Smooth muscle cell (in vitro differentiated cells): ENCODE data around the gene LATS2. TPM values are rescaled to one million over a fixed set of nuclear protein-coding genes. Genes with fewer than 3 reads are reported as not detected.

Source experiments
- DNase-seq: peaks from one replicate; lab custom pipeline; 2025; ENCODE audit not compliant: unreplicated experiment; lab: John Stamatoyannopoulos, UW
- H2AFZ ChIP-seq: fragments of 200-600 bp; sonication (generic); 2 replicates; pipeline ENCODE4 v1.6.0; 2016; ENCODE audit warnings: antibody characterized with exemption, low read depth, mild to moderate bottlenecking
- H3F3A ChIP-seq: fragments of 200-600 bp; sonication (generic); 2 replicates; pipeline ENCODE4 v1.6.0; 2017; ENCODE audit warnings: antibody characterized with exemption, low read depth
- H3K27ac ChIP-seq: fragments of 200-600 bp; sonication (generic); 2 replicates; pipeline ENCODE4 v1.5.1; 2016; ENCODE audit warnings: low read depth, mild to moderate bottlenecking
- H3K27me3 ChIP-seq: fragments of 200-600 bp; sonication (generic); 2 replicates; pipeline ENCODE4 v1.6.1; 2016; ENCODE audit warnings: low read depth, mild to moderate bottlenecking
- H3K36me3 ChIP-seq: fragments of 200-600 bp; sonication (generic); 2 replicates; pipeline ENCODE4 v1.5.1; 2016; ENCODE audit warnings: low read depth
- H3K4me1 ChIP-seq: fragments of 200-600 bp; sonication (generic); 2 replicates; pipeline ENCODE4 v1.5.1; 2016; ENCODE audit warnings: low read depth
- H3K4me2 ChIP-seq: fragments of 200-600 bp; sonication (generic); 2 replicates; pipeline ENCODE4 v1.6.0; 2016; ENCODE audit warnings: mild to moderate bottlenecking
- H3K4me3 ChIP-seq: fragments of 200-600 bp; sonication (generic); 2 replicates; pipeline ENCODE4 v1.5.1; 2016; ENCODE audit warnings: mild to moderate bottlenecking
- H3K79me2 ChIP-seq: fragments of 200-600 bp; sonication (generic); 2 replicates; pipeline ENCODE4 v1.6.0; 2016; ENCODE audit warnings: low read depth, mild to moderate bottlenecking
- H3K9ac ChIP-seq: fragments of 200-600 bp; sonication (generic); 2 replicates; pipeline ENCODE4 v1.6.0; 2016; ENCODE audit warnings: low read depth
- H3K9me3 ChIP-seq: fragments of 200-600 bp; sonication (generic); replicated peaks from 2 replicates; pipeline ENCODE4 v1.5.1; 2016; ENCODE audit warnings: low read depth
- H4K20me1 ChIP-seq: fragments of 200-600 bp; sonication (generic); 2 replicates; pipeline ENCODE4 v1.6.0; 2016; ENCODE audit warnings: low read depth
- CTCF ChIP-seq: fragments of 200-600 bp; sonication (generic); IDR thresholded peaks from 2 replicates; pipeline ENCODE4 v1.5.1; 2017; ENCODE audit warnings: borderline replicate concordance, mild to moderate bottlenecking, antibody characterized with exemption; ENCODE audit not compliant: insufficient read depth, poor library complexity, severe bottlenecking
- WGBS: methylation state at CpG from one replicate; pipeline ENCODE4 v1.1.7; 2016; ENCODE audit warnings: low lambda C conversion rate; 5-methylcytosine and 5-hydroxymethylcytosine counted together
- polyA plus RNA-seq: library from polyadenylated mRNA; unstranded; fragments of >200 nt; fragmentation: Nextera tagmentation; extraction: Ambion mirVana; gene quantifications from 2 replicates; pipeline ENCODE4 v1.2.1, GENCODE V29; 2016
- total RNA-seq: library from RNA; depleted of rRNA; stranded (reverse); fragments of >200 nt; gene quantifications from 2 replicates; pipeline ENCODE4 v1.2.3, GENCODE V29; 2014

The LATS2 gene
- total and polyA plus RNA-seq, 2 experiments from 2014 or later: 6.9 to 20.8 TPM

GRCh38 chr13:20977394-20977793 is 84.0 kb downstream of the LATS2 start:
- Histone ChIP-seq H4K20me1 (peaks cover 26% of the 10 kb centered on the region), H3K27me3 (no peaks in the 10 kb centered on the region), H3K36me3 (peaks cover 22% of the 10 kb centered on the region), H3F3A (peaks cover 3% of the 10 kb centered on the region), H3K4me2 (no peak overlapping the region), H3K4me3 (no peak overlapping the region), H3K9me3 (no peaks in the 10 kb centered on the region), H3K9ac (no peak overlapping the region), H2AFZ (no peak overlapping the region), H3K79me2 (no peaks in the 10 kb centered on the region), H3K27ac (no peak overlapping the region), H3K4me1 (no peaks in the 10 kb centered on the region)
- WGBS: 98% methylated on average over 2 of the region's 2 CpGs
- no peak for DNase-seq
- TF ChIP-seq CTCF: no peak

- Histone ChIP-seq H3K79me2 (no peaks in the 10 kb centered on the region), H4K20me1 (peaks cover 11% of the 10 kb centered on the region), H3F3A (peaks cover 3% of the 10 kb centered on the region), H3K4me2 (no peak overlapping the region), H3K9ac (no peak overlapping the region), H3K4me1 (no peaks in the 10 kb centered on the region), H2AFZ (no peak overlapping the region), H3K4me3 (no peak overlapping the region), H3K36me3 (peaks cover 11% of the 10 kb centered on the region), H3K27me3 (no peaks in the 10 kb centered on the region), H3K9me3 (no peaks in the 10 kb centered on the region), H3K27ac (peak overlapping the region; percentile 15)
- no peak for DNase-seq
- no peak for TF ChIP-seq CTCF
- WGBS: 91% methylated on average over 20 of the region's 20 CpGs
Measured at GRCh38 chr13:20974981-20975585, 86.3 kb downstream of the LATS2 start.

GRCh38 chr13:20973886-20974425 is 87.4 kb downstream of the LATS2 start:
- Histone ChIP-seq H3K4me1 (no peaks in the 10 kb centered on the region), H3K4me3 (no peak overlapping the region), H3K27ac (no peak overlapping the region), H2AFZ (no peak overlapping the region), H3K79me2 (no peaks in the 10 kb centered on the region), H3K36me3 (peaks cover 11% of the 10 kb centered on the region), H3F3A (peaks cover 3% of the 10 kb centered on the region), H3K27me3 (no peaks in the 10 kb centered on the region), H3K9me3 (no peaks in the 10 kb centered on the region), H4K20me1 (peaks cover 11% of the 10 kb centered on the region), H3K4me2 (no peak overlapping the region), H3K9ac (no peak overlapping the region)
- no peak for TF ChIP-seq CTCF
- WGBS: 96% methylated on average over 8 of the region's 8 CpGs
- DNase-seq: no peak

GRCh38 chr13:20972731-20973130 is 88.7 kb downstream of the LATS2 start:
- H3K79me2 ChIP-seq: no peaks in the 10 kb centered on the region
- no peak overlapping the region for H3K9ac ChIP-seq
- DNase-seq: no peak
- no peak overlapping the region for H3K4me2 ChIP-seq
- peaks cover 5% of the 10 kb centered on the region for H3K36me3 ChIP-seq
- no peak overlapping the region for H3K27ac ChIP-seq
- no peak overlapping the region for H2AFZ ChIP-seq
- WGBS: 98% methylated on average over 2 of the region's 2 CpGs
- H3K27me3 ChIP-seq: no peaks in the 10 kb centered on the region
- H4K20me1 ChIP-seq: peaks cover 11% of the 10 kb centered on the region
- H3K4me3 ChIP-seq: no peak overlapping the region
- H3F3A ChIP-seq: peaks cover 3% of the 10 kb centered on the region
- H3K9me3 ChIP-seq: no peaks in the 10 kb centered on the region
- no peaks in the 10 kb centered on the region for H3K4me1 ChIP-seq
- no peak for TF ChIP-seq CTCF
